DMS 273 (cell line): ENCODE data around the gene CCR8.
"Not testable (repeated sequence)": the region's sequence is repeated elsewhere in the genome, so short reads cannot be mapped to it uniquely, and the experiment has no call there.

ENCODE experiments used
- DNase-seq: peaks from one replicate; lab custom pipeline; 2025; ENCODE audit not compliant: unreplicated experiment; lab: John Stamatoyannopoulos, UW

Gene CCR8

GRCh38 chr3:39313289-39313688, 16.2 kb upstream of the CCR8 start:
- DNase-seq = no peak

- no peak for DNase-seq
Observed at GRCh38 chr3:39315420-39315819, 14.1 kb upstream of the CCR8 start.

- no peak for DNase-seq
Observed at GRCh38 chr3:39317571-39318169, 11.8 kb upstream of the CCR8 start.

- DNase-seq = no peak
Observed at GRCh38 chr3:39318301-39318700, 11.2 kb upstream of the CCR8 start.

- DNase-seq = no peak
Observed at GRCh38 chr3:39319249-39319648, 10.3 kb upstream of the CCR8 start.

- not testable (repeated sequence) for DNase-seq
Observed at GRCh38 chr3:39321574-39321983, 7.9 kb upstream of the CCR8 start.

- not testable (repeated sequence) for DNase-seq
Observed at GRCh38 chr3:39322209-39322715, 7.2 kb upstream of the CCR8 start.

- DNase-seq = no peak
Observed at GRCh38 chr3:39322936-39323335, 6.6 kb upstream of the CCR8 start.

GRCh38 chr3:39323494-39323893, 6.0 kb upstream of the CCR8 start:
- DNase-seq = no peak

GRCh38 chr3:39325236-39325635, 4.3 kb upstream of the CCR8 start:
- no peak for DNase-seq

- no peak for DNase-seq
Observed at GRCh38 chr3:39327053-39327745, 2.3 kb upstream of the CCR8 start.

- no peak for DNase-seq
Observed at GRCh38 chr3:39327746-39328349, 1.7 kb upstream of the CCR8 start.

- DNase-seq = no peak
Observed at GRCh38 chr3:39330824-39331223, 1.3 kb downstream of the CCR8 start.

GRCh38 chr3:39332525-39332924, 3.0 kb downstream of the CCR8 start:
- DNase-seq = no peak

GRCh38 chr3:39333607-39334006, 4.1 kb downstream of the CCR8 start:
- DNase-seq = no peak

GRCh38 chr3:39334205-39334604, 4.7 kb downstream of the CCR8 start:
- no peak for DNase-seq

- no peak for DNase-seq
Observed at GRCh38 chr3:39338201-39338600, 8.7 kb downstream of the CCR8 start.

- DNase-seq = no peak
Observed at GRCh38 chr3:39339086-39339485, 9.6 kb downstream of the CCR8 start.

- no peak for DNase-seq
Observed at GRCh38 chr3:39343076-39343717, 13.7 kb downstream of the CCR8 start.

- no peak for DNase-seq
Observed at GRCh38 chr3:39343760-39344159, 14.3 kb downstream of the CCR8 start.

- DNase-seq = no peak
Observed at GRCh38 chr3:39344746-39345344, 15.3 kb downstream of the CCR8 start.
